Cerebellar cortex (tissue), 1 donor: ENCODE results near the gene ACE.

ENCODE experiments used
- DNase-seq: peaks from one replicate; pipeline ENCODE4 v3.0.0-alpha.2; 2015; ENCODE audit warnings: low spot score

The ACE gene

GRCh38 chr17:63491413-63491812 lies 14.6 kb downstream of the ACE start:
- no peak for DNase-seq

GRCh38 chr17:63491977-63492618 lies 15.2 kb downstream of the ACE start:
- no peak for DNase-seq

GRCh38 chr17:63492940-63493339 lies 16.1 kb downstream of the ACE start:
- no peak for DNase-seq

- no peak for DNase-seq
These were observed 16.6 kb downstream of the ACE start for GRCh38 chr17:63493411-63493810.

- DNase-seq = no peak
These were observed 17.6 kb downstream of the ACE start for GRCh38 chr17:63494300-63494928.

- no peak for DNase-seq
These were observed 18.6 kb downstream of the ACE start for GRCh38 chr17:63495491-63495890.

- no peak for DNase-seq
These were observed 19.3 kb downstream of the ACE start for GRCh38 chr17:63496177-63496576.

- no peak for DNase-seq
These were observed 20.0 kb downstream of the ACE start for GRCh38 chr17:63496663-63497400.

GRCh38 chr17:63497708-63498483 lies 21.0 kb downstream of the ACE start:
- DNase-seq = no peak

GRCh38 chr17:63498626-63499195 lies 21.9 kb downstream of the ACE start:
- DNase-seq = no peak

GRCh38 chr17:63500543-63501390 lies 23.9 kb downstream of the ACE start:
- DNase-seq = no peak

GRCh38 chr17:63503341-63503705 lies 26.5 kb downstream of the ACE start:
- DNase-seq = no peak

- no peak for DNase-seq
These were observed 27.4 kb downstream of the ACE start for GRCh38 chr17:63504261-63504660.

GRCh38 chr17:63505341-63505740 lies 28.5 kb downstream of the ACE start:
- DNase-seq = no peak

- no peak for DNase-seq
These were observed 29.8 kb downstream of the ACE start for GRCh38 chr17:63506627-63507026.

GRCh38 chr17:63511331-63511730 lies 34.5 kb downstream of the ACE start:
- DNase-seq = no peak

GRCh38 chr17:63512388-63512787 lies 35.5 kb downstream of the ACE start:
- DNase-seq = no peak

GRCh38 chr17:63512896-63513644 lies 36.2 kb downstream of the ACE start:
- no peak for DNase-seq

GRCh38 chr17:63514477-63514876 lies 37.6 kb downstream of the ACE start:
- no peak for DNase-seq

- DNase-seq = no peak
These were observed 38.1 kb downstream of the ACE start for GRCh38 chr17:63514974-63515373.

- DNase-seq = no peak
These were observed 38.6 kb downstream of the ACE start for GRCh38 chr17:63515426-63515825.
